Glutamatergic neuron (in vitro differentiated cells): Measurements from ENCODE around the gene GMEB2. TPM values are rescaled to one million over a fixed set of nuclear protein-coding genes. Genes with fewer than 3 reads are reported as not detected.

Experiments
- DNase-seq: peaks from one replicate; pipeline ENCODE4 v3.0.0; 2022
- H3K27ac Mint-ChIP-seq: one replicate; pipeline ENCODE4 v1.8.0; 2020; ENCODE audit warnings: mild to moderate bottlenecking, mixed read lengths, inconsistent platforms; ENCODE audit not compliant: unreplicated experiment
- H3K27me3 Mint-ChIP-seq: one replicate; pipeline ENCODE4 v1.8.0; 2020; ENCODE audit warnings: mild to moderate bottlenecking, moderate library complexity, mixed read lengths, inconsistent platforms; ENCODE audit not compliant: unreplicated experiment
- H3K36me3 Mint-ChIP-seq: one replicate; pipeline ENCODE4 v1.8.0; 2020; ENCODE audit warnings: mild to moderate bottlenecking, mixed read lengths, inconsistent platforms; ENCODE audit not compliant: unreplicated experiment
- H3K4me1 Mint-ChIP-seq: one replicate; pipeline ENCODE4 v1.8.0; 2020; ENCODE audit warnings: mild to moderate bottlenecking, low read depth, mixed read lengths, inconsistent platforms; ENCODE audit not compliant: unreplicated experiment
- H3K4me3 Mint-ChIP-seq: one replicate; pipeline ENCODE4 v1.8.0; 2020; ENCODE audit warnings: mild to moderate bottlenecking, mixed read lengths, inconsistent platforms; ENCODE audit not compliant: unreplicated experiment
- H3K9me3 Mint-ChIP-seq: one replicate; pipeline ENCODE4 v1.8.0; 2020; ENCODE audit warnings: mild to moderate bottlenecking, moderate library complexity, mixed read lengths, inconsistent platforms; ENCODE audit not compliant: unreplicated experiment
- CTCF ChIP-seq: fragments of 200-600 bp; sonication (generic); IDR thresholded peaks from one replicate; pipeline ENCODE4 v1.5.0; 2021; ENCODE audit not compliant: partially characterized antibody, unreplicated experiment
- total RNA-seq: library from RNA; stranded (reverse); fragmentation: NEBNext Ultra II Directional; extraction: Animal tissue kit (Norgen Biotek cat#: 25700); gene quantifications from one replicate; pipeline ENCODE4 v1.2.1, GENCODE V29; 2021; ENCODE audit not compliant: unreplicated experiment

The GMEB2 gene
- total RNA-seq, 1 donor from 2014 or later = 12.8 TPM

GRCh38 chr20:63555661-63556381 lies 71.1 kb downstream of the GMEB2 start:
- Mint-ChIP-seq H3K27me3 (peaks cover 3% of the 10 kb centered on the region), H3K9me3 (peaks cover 7% of the 10 kb centered on the region), H3K4me3 (no peak overlapping the region), H3K4me1 (peaks cover 2% of the 10 kb centered on the region), H3K36me3 (no peaks in the 10 kb centered on the region), H3K27ac (no peak overlapping the region)
- DNase-seq = no peak
- TF ChIP-seq CTCF = no peak

GRCh38 chr20:63554361-63555278 lies 72.3 kb downstream of the GMEB2 start:
- Mint-ChIP-seq H3K27ac (no peak overlapping the region), H3K27me3 (peaks cover 3% of the 10 kb centered on the region), H3K4me3 (peak overlapping the region; percentile 70), H3K36me3 (no peaks in the 10 kb centered on the region), H3K9me3 (peaks cover 4% of the 10 kb centered on the region), H3K4me1 (peaks cover 2% of the 10 kb centered on the region)
- DNase-seq = no peak
- no peak for TF ChIP-seq CTCF

GRCh38 chr20:63553933-63554290 lies 73.0 kb downstream of the GMEB2 start, which contains the start of gene FNDC11:
TSS of gene FNDC11 (plus strand) at chr20:63554159. CDS start at chr20:63555664, 1,505 bp downstream.
- peak within 1 kb of the TSS; percentile 70 for H3K4me3 Mint-ChIP-seq
- peaks cover 4% of the 10 kb centered on the region for H3K9me3 Mint-ChIP-seq
- H3K27me3 Mint-ChIP-seq = peaks cover 3% of the 10 kb centered on the region
- peaks cover 2% of the 10 kb centered on the region for H3K4me1 Mint-ChIP-seq
- H3K36me3 Mint-ChIP-seq = no peaks in the 10 kb centered on the region
- no peak for TF ChIP-seq CTCF
- peak; percentile 80 for DNase-seq
- H3K27ac Mint-ChIP-seq = no peak within 1 kb of the TSS

GRCh38 chr20:63553251-63553932 lies 73.5 kb downstream of the GMEB2 start:
- no peak for TF ChIP-seq CTCF
- H3K4me3 Mint-ChIP-seq = no peak overlapping the region
- peaks cover 3% of the 10 kb centered on the region for H3K27me3 Mint-ChIP-seq
- peaks cover 4% of the 10 kb centered on the region for H3K9me3 Mint-ChIP-seq
- peak; percentile 91 for DNase-seq
- H3K4me1 Mint-ChIP-seq = peaks cover 2% of the 10 kb centered on the region
- H3K36me3 Mint-ChIP-seq = no peaks in the 10 kb centered on the region
- no peak overlapping the region for H3K27ac Mint-ChIP-seq
